ENCODE results near the gene KLC4. TPM values are rescaled to one million over a fixed set of nuclear protein-coding genes. Genes with fewer than 3 reads are reported as not detected.

The KLC4 gene
- total and polyA plus RNA-seq, 4 donors, result 16.1 to 36.0 (median 26.4) TPM

DNA sequence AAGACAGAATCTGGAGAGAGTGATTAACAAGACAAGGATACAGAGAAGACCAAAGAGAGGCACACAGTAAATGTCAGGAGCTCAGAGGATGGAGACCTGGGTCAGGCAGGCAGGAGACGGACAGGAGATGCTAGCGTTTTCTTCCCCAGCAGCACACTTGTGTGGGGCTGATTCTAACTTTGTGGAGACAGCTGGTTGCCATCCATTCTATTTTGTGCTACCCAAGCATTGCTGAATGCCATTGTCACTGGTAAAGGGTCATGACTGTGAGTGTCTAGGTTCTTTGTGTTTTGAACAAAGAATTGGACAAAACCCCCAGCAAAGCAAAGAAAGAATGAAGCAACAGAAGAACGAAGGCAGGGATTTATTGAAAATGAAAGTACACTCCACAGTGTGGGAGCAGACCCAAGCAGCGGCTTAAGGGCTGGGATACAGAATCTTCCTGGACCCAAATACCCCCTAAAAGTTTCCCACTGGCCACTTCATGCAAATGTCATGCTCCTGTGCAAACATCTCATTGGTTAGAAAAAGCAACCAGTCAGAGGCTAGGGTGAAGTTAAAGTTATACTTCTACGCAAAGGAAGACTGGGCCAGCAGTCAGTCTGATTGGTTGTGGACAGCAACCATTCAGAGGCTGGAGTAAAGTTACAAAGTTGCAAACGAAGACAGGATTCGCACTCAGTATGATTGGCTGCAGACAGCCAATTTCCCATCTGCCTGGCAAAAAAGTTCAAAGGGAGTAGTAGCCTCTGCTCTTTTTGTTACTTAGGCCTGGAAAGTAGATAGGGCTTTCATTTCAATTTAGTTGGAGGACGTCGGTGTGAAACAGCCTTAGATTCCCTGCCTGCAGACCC is 34.2 kb downstream of the KLC4 start:
- peaks cover 0 to 2% (median 0%) of the 10 kb centered on the region in 4 donors for H3K36me3 ChIP-seq (ENCODE audit: control insufficient read depth in 4 of 4, insufficient read depth in 4 of 4, low read length in 4 of 4)
- H3K4me1 ChIP-seq (ENCODE audit: control insufficient read depth in 5 of 5, insufficient read depth in 5 of 5, low read length in 5 of 5), result peaks cover 0 to 82% (median 48%) of the 10 kb centered on the region in 5 donors
- TF ChIP-seq, protein P1, sequence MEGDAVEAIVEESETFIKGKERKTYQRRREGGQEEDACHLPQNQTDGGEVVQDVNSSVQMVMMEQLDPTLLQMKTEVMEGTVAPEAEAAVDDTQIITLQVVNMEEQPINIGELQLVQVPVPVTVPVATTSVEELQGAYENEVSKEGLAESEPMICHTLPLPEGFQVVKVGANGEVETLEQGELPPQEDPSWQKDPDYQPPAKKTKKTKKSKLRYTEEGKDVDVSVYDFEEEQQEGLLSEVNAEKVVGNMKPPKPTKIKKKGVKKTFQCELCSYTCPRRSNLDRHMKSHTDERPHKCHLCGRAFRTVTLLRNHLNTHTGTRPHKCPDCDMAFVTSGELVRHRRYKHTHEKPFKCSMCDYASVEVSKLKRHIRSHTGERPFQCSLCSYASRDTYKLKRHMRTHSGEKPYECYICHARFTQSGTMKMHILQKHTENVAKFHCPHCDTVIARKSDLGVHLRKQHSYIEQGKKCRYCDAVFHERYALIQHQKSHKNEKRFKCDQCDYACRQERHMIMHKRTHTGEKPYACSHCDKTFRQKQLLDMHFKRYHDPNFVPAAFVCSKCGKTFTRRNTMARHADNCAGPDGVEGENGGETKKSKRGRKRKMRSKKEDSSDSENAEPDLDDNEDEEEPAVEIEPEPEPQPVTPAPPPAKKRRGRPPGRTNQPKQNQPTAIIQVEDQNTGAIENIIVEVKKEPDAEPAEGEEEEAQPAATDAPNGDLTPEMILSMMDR (IDR thresholded peaks at IDR 0.05; ENCODE audit: control extremely low read depth, extremely low read depth), result no peak
- peak overlapping the region; percentile 18 to 47 for H3K9ac ChIP-seq (ENCODE audit: insufficient read depth in 1 of 2, low read length in 2 of 2)
- peak in 2 of 3 donors; percentile 44 to 50 for DNase-seq
- no peak for ATAC-seq (ENCODE audit: insufficient read depth, low FRiP score)
- H3K27ac ChIP-seq (ENCODE audit: low read depth in 1 of 2, low read length in 1 of 2), result peak overlapping the region in 1 of 2 donors; percentile 78
- no peaks in the 10 kb centered on the region for H3K27me3 ChIP-seq (ENCODE audit: control insufficient read depth in 3 of 3, insufficient read depth in 3 of 3, low read length in 2 of 3)
- peaks cover 0 to 1% (median 0%) of the 10 kb centered on the region in 4 donors for H3K9me3 ChIP-seq (ENCODE audit: control insufficient read depth in 4 of 4, insufficient read depth in 3 of 4, low read length in 3 of 4)
- H3K4me3 ChIP-seq, result no peak overlapping the region
- 48 to 78% methylated on average over 9 of the region's 9 CpGs for WGBS, 2 donors

DNA sequence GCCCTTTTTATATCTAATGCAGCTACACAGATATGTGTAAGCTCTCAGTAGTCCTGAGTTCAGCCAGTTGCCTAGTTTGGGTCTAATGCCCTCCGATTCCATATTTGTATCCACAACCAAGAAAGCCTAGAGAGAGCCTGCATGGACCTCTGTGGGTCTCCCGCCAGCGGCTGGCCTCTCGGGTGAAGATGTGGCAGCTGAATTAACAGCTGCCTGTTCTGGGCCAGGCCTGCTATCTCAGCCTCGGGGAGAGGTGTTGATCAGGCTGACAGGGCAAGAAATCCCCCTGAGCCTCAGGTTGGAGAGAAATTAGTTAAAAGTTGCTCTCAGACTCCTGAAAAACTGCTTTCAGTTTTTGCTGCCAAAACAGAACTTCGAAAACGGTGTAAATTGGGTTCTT is 36.5 kb downstream of the KLC4 start:
- 46 to 60% methylated on average over 7 of the region's 7 CpGs for WGBS, 2 donors
- TF ChIP-seq, protein P1 (IDR thresholded peaks at IDR 0.05; ENCODE audit: control extremely low read depth, extremely low read depth), result no peak
- peaks cover 0 to 2% (median 0%) of the 10 kb centered on the region in 4 donors for H3K36me3 ChIP-seq (ENCODE audit: control insufficient read depth in 4 of 4, insufficient read depth in 4 of 4, low read length in 4 of 4)
- no peaks in the 10 kb centered on the region for H3K27me3 ChIP-seq (ENCODE audit: control insufficient read depth in 3 of 3, insufficient read depth in 3 of 3, low read length in 2 of 3)
- H3K4me1 ChIP-seq (ENCODE audit: control insufficient read depth in 5 of 5, insufficient read depth in 5 of 5, low read length in 5 of 5), result peaks cover 0 to 59% (median 32%) of the 10 kb centered on the region in 5 donors
- H3K9me3 ChIP-seq (ENCODE audit: control insufficient read depth in 4 of 4, insufficient read depth in 3 of 4, low read length in 3 of 4), result no peaks in the 10 kb centered on the region
- ATAC-seq (ENCODE audit: insufficient read depth, low FRiP score) (no peak), DNase-seq (no peak)
- no peak overlapping the region for H3K4me3 ChIP-seq
- H3K9ac ChIP-seq (ENCODE audit: insufficient read depth in 1 of 2, low read length in 2 of 2), result peak overlapping the region in 1 of 2 donors; percentile 47
- H3K27ac ChIP-seq (ENCODE audit: low read depth in 1 of 2, low read length in 1 of 2), result peak overlapping the region in 1 of 2 donors; percentile 84

GRCh38 chr6:43096451-43097097 is 37.1 kb downstream of the KLC4 start:
- Histone ChIP-seq H3K36me3 (ENCODE audit: control insufficient read depth in 4 of 4, insufficient read depth in 4 of 4, low read length in 4 of 4) (peaks cover 0 to 2% (median 0%) of the 10 kb centered on the region in 4 donors), H3K9me3 (ENCODE audit: control insufficient read depth in 4 of 4, insufficient read depth in 3 of 4, low read length in 3 of 4) (no peaks in the 10 kb centered on the region), H3K9ac (ENCODE audit: insufficient read depth in 1 of 2, low read length in 2 of 2) (no peak overlapping the region), H3K27ac (ENCODE audit: low read depth in 1 of 2, low read length in 1 of 2) (peak overlapping the region in 1 of 2 donors; percentile 91), H3K27me3 (ENCODE audit: control insufficient read depth in 3 of 3, insufficient read depth in 3 of 3, low read length in 2 of 3) (no peaks in the 10 kb centered on the region), H3K4me1 (ENCODE audit: control insufficient read depth in 5 of 5, insufficient read depth in 5 of 5, low read length in 5 of 5) (peaks cover 0 to 53% (median 27%) of the 10 kb centered on the region in 5 donors), H3K4me3 (no peak overlapping the region)
- WGBS, 2 donors, result 42 to 67% methylated on average over 8 of the region's 8 CpGs
- TF ChIP-seq, protein P1 (IDR thresholded peaks at IDR 0.05; ENCODE audit: control extremely low read depth, extremely low read depth), result no peak
- DNase-seq (peak; percentile 80 to 91 (median 88)), ATAC-seq (ENCODE audit: insufficient read depth, low FRiP score) (peak; percentile 68)
